Measurements from ENCODE around the gene RPL28.

GRCh38 chr19:55346725-55347441 lies 38.8 kb upstream of the RPL28 start:
- TF ChIP-seq SP1 (IDR thresholded peaks at IDR 0.05), result no peak
- TF ChIP-seq L3MBTL2 (conservative IDR thresholded peaks at IDR 0.05), result no peak
- TF ChIP-seq ARNT (IDR thresholded peaks at IDR 0.05), result no peak
- TF ChIP-seq ELF4 (IDR thresholded peaks at IDR 0.05), result no peak

All from HEK293T (cell line).